CD4-positive, alpha-beta T cell treated with Interleukin-17A for 1 hour (primary cell): ENCODE measurements around the gene SEL1L3.

Source experiments
- DNase-seq: peaks from one replicate; pipeline ENCODE4 v3.0.0-alpha.2; 2020

SEL1L3 gene

GRCh38 chr4:25727711-25728493 lies 134.9 kb downstream of the SEL1L3 start:
- no peak for DNase-seq

GRCh38 chr4:25725870-25726269 lies 136.9 kb downstream of the SEL1L3 start:
- no peak for DNase-seq

- DNase-seq, result no peak
Measured at GRCh38 chr4:25723409-25723808, 139.4 kb downstream of the SEL1L3 start.

- DNase-seq, result no peak
Measured at GRCh38 chr4:25722964-25723363, 139.8 kb downstream of the SEL1L3 start.

- no peak for DNase-seq
Measured at GRCh38 chr4:25713812-25714211, 149.0 kb downstream of the SEL1L3 start.

GRCh38 chr4:25712611-25713010 lies 150.2 kb downstream of the SEL1L3 start:
- DNase-seq, result no peak

GRCh38 chr4:25710637-25711036 lies 152.2 kb downstream of the SEL1L3 start:
- no peak for DNase-seq

GRCh38 chr4:25704516-25704915 lies 158.3 kb downstream of the SEL1L3 start:
- DNase-seq, result no peak

- no peak for DNase-seq
Measured at GRCh38 chr4:25703731-25704388, 158.9 kb downstream of the SEL1L3 start.

- DNase-seq, result no peak
Measured at GRCh38 chr4:25702848-25703247, 159.9 kb downstream of the SEL1L3 start.

GRCh38 chr4:25700661-25701060 lies 162.1 kb downstream of the SEL1L3 start:
- no peak for DNase-seq

GRCh38 chr4:25697516-25697915 lies 165.3 kb downstream of the SEL1L3 start:
- DNase-seq, result no peak
